Omental fat pad (tissue), 4 donors: ENCODE data around the gene DAGLB. TPM values are rescaled to one million over a fixed set of nuclear protein-coding genes. Genes with fewer than 3 reads are reported as not detected.

Experiments used
- ATAC-seq: fragments of 150-250 bp; one replicate; pipeline ENCODE4 v1.9.1; 2016; ENCODE audit warnings: mild to moderate bottlenecking, moderate library complexity; ENCODE audit not compliant: low FRiP score
- DNase-seq: peaks from one replicate; pipeline ENCODE4 v3.0.0-alpha.2; 2019; ENCODE audit warnings: low spot score
- CTCF ChIP-seq, 3 donors: fragments of 450-650 bp; IDR thresholded peaks; one replicate each; pipeline ENCODE4 v1.5.1; 2016 to 2017; ENCODE audit warnings: antibody characterized with exemption in 3 of 3, mild to moderate bottlenecking in 3 of 3, moderate library complexity in 2 of 3
- total RNA-seq, 4 donors: library from RNA; depleted of rRNA; stranded (reverse); fragments of >200 nt; gene quantifications; one replicate each; pipeline ENCODE4 v1.1.0, GENCODE V29; 2016

Gene DAGLB
- total RNA-seq, 4 donors from 2014 or later, result 10.7 to 25.9 (median 16.3) TPM

- TF ChIP-seq CTCF (IDR thresholded peaks at IDR 0.05), result no peak
- ATAC-seq (no peak), DNase-seq (no peak)
Observed at GRCh38 chr7:6438427-6438826, 9.3 kb downstream of the DAGLB start.

- no peak for ATAC-seq
- no peak for TF ChIP-seq CTCF (IDR thresholded peaks at IDR 0.05)
- DNase-seq, result no peak
Observed at GRCh38 chr7:6437251-6437650, 10.5 kb downstream of the DAGLB start.

- no peak for TF ChIP-seq CTCF (IDR thresholded peaks at IDR 0.05)
- DNase-seq (no peak), ATAC-seq (no peak)
Observed at GRCh38 chr7:6436385-6436685, 11.4 kb downstream of the DAGLB start.

DNA sequence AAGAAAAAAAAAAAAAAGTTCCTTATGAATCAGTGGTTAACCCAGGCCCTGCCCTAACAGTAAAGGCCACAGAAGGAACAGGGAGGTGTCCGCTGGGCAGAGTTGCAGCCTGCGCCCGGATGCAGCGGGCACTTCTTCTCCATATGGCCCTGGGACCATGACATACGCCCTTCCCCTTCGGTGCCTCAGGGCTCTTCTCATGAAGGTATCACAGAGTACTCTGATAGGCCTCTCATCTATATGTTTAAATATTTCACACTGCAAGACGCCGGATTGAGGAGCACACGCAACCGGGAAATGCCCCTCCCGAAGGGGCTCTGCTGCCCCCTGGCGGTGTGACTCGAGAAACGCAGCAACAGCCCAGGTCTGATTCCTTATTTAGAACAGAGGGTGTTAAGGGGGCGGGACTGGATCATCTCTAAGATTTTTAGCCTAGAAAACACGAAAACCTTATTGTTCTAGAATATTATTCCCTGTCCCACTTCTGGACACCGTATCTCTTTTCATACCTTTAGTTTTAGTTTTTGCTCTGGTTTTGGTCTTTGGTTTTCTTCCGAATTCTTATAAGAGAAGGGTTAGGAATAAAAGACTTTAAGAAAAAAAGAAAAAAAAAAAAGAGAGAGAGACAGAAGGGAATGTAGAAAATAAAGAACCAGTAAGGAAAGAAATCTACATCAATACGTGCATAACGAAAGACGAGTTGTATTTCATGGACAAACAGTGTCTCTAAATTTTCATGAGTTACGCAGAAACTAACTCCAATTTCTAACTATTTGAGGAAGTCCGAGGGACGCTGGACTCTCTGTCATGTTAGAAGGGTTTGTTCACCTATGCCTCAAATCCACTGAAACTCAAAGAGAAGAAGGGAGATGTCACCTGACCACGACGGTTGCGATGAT, 12.0 kb downstream of the DAGLB start:
- peak in 2 of 3 donors; percentile 77 to 86 for TF ChIP-seq CTCF (IDR thresholded peaks at IDR 0.05)
- peak; percentile 90 for ATAC-seq
- peak; percentile 54 for DNase-seq

- TF ChIP-seq CTCF (IDR thresholded peaks at IDR 0.05), result no peak
- no peak for DNase-seq
- no peak for ATAC-seq
Observed at GRCh38 chr7:6433784-6434615, 13.8 kb downstream of the DAGLB start.

DNA sequence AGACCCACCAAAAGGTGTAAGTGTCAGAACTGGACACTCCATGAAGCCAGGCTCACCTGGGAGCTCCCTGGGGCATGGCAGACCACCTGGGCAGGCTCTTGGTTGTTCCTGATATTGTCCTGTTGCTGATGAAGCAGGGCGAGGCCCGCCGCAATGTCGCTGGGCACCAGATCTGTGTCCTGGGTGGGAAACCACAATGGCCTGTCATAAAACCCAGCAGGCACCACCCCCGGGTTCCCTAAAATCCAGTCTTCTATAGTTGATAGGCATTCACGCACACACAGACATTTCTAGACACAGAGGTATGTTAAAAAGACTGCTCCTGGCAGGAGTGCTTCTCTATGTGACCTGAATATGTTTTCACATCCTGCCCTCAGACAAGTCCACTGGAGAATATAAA, 15.0 kb downstream of the DAGLB start:
- no peak for DNase-seq
- ATAC-seq, result no peak
- no peak for TF ChIP-seq CTCF (IDR thresholded peaks at IDR 0.05)
